ENCODE results near the gene SSR4.
"Not testable (repeated sequence)": the region's sequence is repeated elsewhere in the genome, so short reads cannot be mapped to it uniquely, and the experiment has no call there.

The SSR4 gene

GRCh38 chrX:153745067-153745433 is 49.4 kb upstream of the SSR4 start:
- H3K27ac ChIP-seq (ENCODE audit: extremely low read depth, low read depth, low read length); POLR2A ChIA-PET: not testable (repeated sequence)
- CTCF ChIA-PET: interaction anchor here (0.6 kb wide), 1 partner anchor 179 kb away, joined by 3 read pairs; no protein-coding TSS in a partner anchor

GRCh38 chrX:153746359-153746758 is 48.1 kb upstream of the SSR4 start:
- Histone ChIP-seq H3K36me3 (ENCODE audit: control insufficient read depth in 2 of 2, insufficient read depth in 1 of 2, low read length in 2 of 2) (no peaks in the 10 kb centered on the region), H3K9me3 (ENCODE audit: control insufficient read depth, insufficient read depth, low read depth, low read length) (no peaks in the 10 kb centered on the region), H3K27ac (ENCODE audit: extremely low read depth, low read depth, low read length) (no peak overlapping the region), H3K4me1 (ENCODE audit: control insufficient read depth, insufficient read depth, low read length) (no peaks in the 10 kb centered on the region), H3K4me3 (ENCODE audit: low read depth, low read length) (no peak overlapping the region)
- ChIA-PET CTCF (no interaction called here), POLR2A (no interaction called here)
- TF ChIP-seq REPIN1 (tag by site-specific recombination; IDR thresholded peaks at IDR 0.05; ENCODE audit: low read depth) (no peak), PBX3 (CRISPR knock-in tag; IDR thresholded peaks at IDR 0.05) (no peak), SETDB1 (IDR thresholded peaks at IDR 0.05; ENCODE audit: insufficient read length, low read length) (no peak), PRDM10 (tag by site-specific recombination; IDR thresholded peaks at IDR 0.05) (no peak), HOXD13 (CRISPR knock-in tag; IDR thresholded peaks at IDR 0.05; ENCODE audit: borderline replicate concordance) (no peak), ZNF776 (tag by site-specific recombination; IDR thresholded peaks at IDR 0.05; ENCODE audit: borderline replicate concordance) (no peak), ZNF157 (tag by site-specific recombination; IDR thresholded peaks at IDR 0.05) (no peak), OVOL3 (tag by site-specific recombination; IDR thresholded peaks at IDR 0.05) (no peak), ZNF639 (tag by site-specific recombination; IDR thresholded peaks at IDR 0.05) (no peak), ZNF398 (tag by site-specific recombination; IDR thresholded peaks at IDR 0.05) (no peak), ZSCAN23 (tag by site-specific recombination; IDR thresholded peaks at IDR 0.05) (no peak), PRDM4 (tag by site-specific recombination; IDR thresholded peaks at IDR 0.05) (no peak), ZNF704 (tag by site-specific recombination; IDR thresholded peaks at IDR 0.05) (no peak), ZNF404 (tag by site-specific recombination; IDR thresholded peaks at IDR 0.05) (no peak), ZNF121 (tag by site-specific recombination; IDR thresholded peaks at IDR 0.05) (no peak), ZNF426 (tag by site-specific recombination; IDR thresholded peaks at IDR 0.05) (no peak), ZNF366 (tag by site-specific recombination; conservative IDR thresholded peaks at IDR 0.05) (no peak), TRIM28 (IDR thresholded peaks at IDR 0.05; ENCODE audit: borderline replicate concordance, low read length) (no peak), ZNF580 (tag by site-specific recombination; IDR thresholded peaks at IDR 0.05) (no peak)

More at GRCh38 chrX:153745067-153745433, 49.4 kb upstream of the SSR4 start:
- H3K36me3 ChIP-seq (ENCODE audit: control insufficient read depth in 2 of 2, insufficient read depth in 1 of 2, low read length in 2 of 2); H3K9me3 ChIP-seq (ENCODE audit: control insufficient read depth, insufficient read depth, low read depth, low read length); H3K4me3 ChIP-seq (ENCODE audit: low read depth, low read length); H3K4me1 ChIP-seq (ENCODE audit: control insufficient read depth, insufficient read depth, low read length): not testable (repeated sequence)

- H3K4me1 ChIP-seq (ENCODE audit: control insufficient read depth, insufficient read depth, low read length); H3K27ac ChIP-seq (ENCODE audit: extremely low read depth, low read depth, low read length); H3K4me3 ChIP-seq (ENCODE audit: low read depth, low read length); POLR2A ChIA-PET; H3K36me3 ChIP-seq (ENCODE audit: control insufficient read depth in 2 of 2, insufficient read depth in 1 of 2, low read length in 2 of 2); CTCF ChIA-PET; H3K9me3 ChIP-seq (ENCODE audit: control insufficient read depth, insufficient read depth, low read depth, low read length): not testable (repeated sequence)
Observed at GRCh38 chrX:153746991-153747390, 47.5 kb upstream of the SSR4 start.
